GM10266 (cell line): ENCODE data around the gene HPCAL1.

Experiments
- DNase-seq: peaks from one replicate; pipeline ENCODE4 v3.0.0; 2012; ENCODE audit errors: extremely low spot score
- CTCF ChIP-seq: IDR thresholded peaks from 2 replicates; pipeline ENCODE4 v1.5.1; 2012; ENCODE audit warnings: mild to moderate bottlenecking, low read depth; ENCODE audit not compliant: control insufficient read depth, insufficient read depth; ENCODE audit errors: missing control alignments

HPCAL1 gene

DNA sequence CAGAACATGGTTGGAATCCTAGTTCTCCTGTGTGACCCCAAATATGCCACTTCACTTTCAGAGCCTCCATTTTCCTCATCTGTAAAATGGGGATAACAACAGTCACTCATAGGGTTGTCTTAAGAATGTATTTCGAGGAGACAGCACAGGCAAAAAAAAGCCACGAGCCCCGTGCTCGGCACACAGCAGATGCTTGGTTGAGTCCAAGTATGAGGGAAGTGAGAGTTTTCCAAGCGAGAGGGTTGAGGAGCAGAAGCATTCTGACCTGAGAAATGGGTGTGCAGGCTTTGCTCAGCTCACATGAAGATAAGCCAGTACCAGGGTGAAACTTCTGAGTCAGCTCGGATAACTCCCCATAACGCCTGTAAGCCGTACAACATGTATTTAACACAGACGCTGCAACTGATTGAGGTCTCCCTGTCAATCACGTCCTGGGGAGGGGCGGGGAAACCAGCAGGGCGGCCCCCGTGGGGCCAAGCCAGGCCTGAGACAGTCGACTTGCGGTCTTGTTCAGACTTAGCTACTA is 168.4 kb downstream of the HPCAL1 start:
- no peak for TF ChIP-seq CTCF
- DNase-seq: no peak

GRCh38 chr2:10471955-10472354 is 169.3 kb downstream of the HPCAL1 start:
- TF ChIP-seq CTCF: no peak
- no peak for DNase-seq

DNA sequence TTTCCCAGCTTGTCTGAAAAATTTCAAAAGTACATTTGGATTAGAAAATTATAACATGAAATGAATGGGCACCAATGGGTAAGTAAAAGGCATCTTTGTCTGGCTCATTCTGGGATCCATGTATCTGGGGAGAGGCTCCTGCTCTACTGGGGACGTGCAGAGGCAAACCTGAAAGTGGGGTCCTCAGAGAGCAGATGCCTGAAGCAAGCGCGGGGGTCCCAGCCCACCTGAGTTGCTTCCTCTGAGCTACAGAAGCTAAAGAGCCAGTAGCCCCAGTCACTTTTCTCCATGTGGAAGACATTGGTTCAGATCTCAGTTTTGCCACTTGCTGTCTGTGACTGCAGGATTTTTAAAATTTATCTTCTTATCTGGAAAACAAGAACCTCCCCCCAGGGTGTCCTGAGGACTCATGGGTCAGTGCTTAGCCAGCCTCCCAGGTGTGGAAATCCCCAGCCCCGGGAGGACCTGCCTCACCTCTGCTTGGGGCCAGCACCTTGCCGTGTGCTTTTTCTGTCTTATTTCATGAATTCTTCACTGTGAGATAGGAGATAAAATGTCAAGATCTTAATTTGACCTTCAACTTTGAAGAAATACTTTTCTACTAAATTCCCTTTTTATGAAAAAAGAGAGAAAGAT is 170.5 kb downstream of the HPCAL1 start:
- no peak for DNase-seq
- TF ChIP-seq CTCF: no peak

GRCh38 chr2:10475221-10475722 is 172.6 kb downstream of the HPCAL1 start:
- no peak for TF ChIP-seq CTCF
- no peak for DNase-seq

- DNase-seq: no peak
- TF ChIP-seq CTCF: no peak
Measured at GRCh38 chr2:10475811-10476660, 173.3 kb downstream of the HPCAL1 start.

GRCh38 chr2:10476723-10477442 is 174.2 kb downstream of the HPCAL1 start:
- no peak for TF ChIP-seq CTCF
- no peak for DNase-seq
